Measurements from ENCODE around the gene SLAMF8.

Gene SLAMF8

DNA sequence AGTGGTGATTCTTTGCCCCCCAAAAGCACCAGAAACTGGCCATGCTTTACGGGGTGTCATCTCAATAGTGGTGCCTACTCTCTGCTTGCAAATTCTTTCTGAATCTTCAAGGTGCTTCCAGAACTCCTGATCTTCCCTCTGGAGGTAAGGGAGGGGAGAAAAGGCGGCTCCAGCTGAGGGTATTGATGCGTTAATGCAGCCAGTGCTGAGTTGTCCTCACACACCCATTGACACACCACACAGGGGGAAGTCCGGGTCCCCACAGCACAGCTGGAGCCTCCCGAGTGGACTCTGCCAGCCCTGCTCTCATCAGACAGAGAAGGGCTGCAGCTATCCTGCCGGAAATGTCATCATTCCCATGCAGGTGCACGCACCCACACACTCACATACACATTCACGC, 34.5 kb downstream of the SLAMF8 start:
- DNase-seq (ENCODE audit: low spot score) = no peak
- Histone ChIP-seq H3K4me3 (no peak overlapping the region), H3K27ac (no peak overlapping the region)
- TF ChIP-seq, protein P1, sequence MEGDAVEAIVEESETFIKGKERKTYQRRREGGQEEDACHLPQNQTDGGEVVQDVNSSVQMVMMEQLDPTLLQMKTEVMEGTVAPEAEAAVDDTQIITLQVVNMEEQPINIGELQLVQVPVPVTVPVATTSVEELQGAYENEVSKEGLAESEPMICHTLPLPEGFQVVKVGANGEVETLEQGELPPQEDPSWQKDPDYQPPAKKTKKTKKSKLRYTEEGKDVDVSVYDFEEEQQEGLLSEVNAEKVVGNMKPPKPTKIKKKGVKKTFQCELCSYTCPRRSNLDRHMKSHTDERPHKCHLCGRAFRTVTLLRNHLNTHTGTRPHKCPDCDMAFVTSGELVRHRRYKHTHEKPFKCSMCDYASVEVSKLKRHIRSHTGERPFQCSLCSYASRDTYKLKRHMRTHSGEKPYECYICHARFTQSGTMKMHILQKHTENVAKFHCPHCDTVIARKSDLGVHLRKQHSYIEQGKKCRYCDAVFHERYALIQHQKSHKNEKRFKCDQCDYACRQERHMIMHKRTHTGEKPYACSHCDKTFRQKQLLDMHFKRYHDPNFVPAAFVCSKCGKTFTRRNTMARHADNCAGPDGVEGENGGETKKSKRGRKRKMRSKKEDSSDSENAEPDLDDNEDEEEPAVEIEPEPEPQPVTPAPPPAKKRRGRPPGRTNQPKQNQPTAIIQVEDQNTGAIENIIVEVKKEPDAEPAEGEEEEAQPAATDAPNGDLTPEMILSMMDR (IDR thresholded peaks at IDR 0.05) = no peak

DNA sequence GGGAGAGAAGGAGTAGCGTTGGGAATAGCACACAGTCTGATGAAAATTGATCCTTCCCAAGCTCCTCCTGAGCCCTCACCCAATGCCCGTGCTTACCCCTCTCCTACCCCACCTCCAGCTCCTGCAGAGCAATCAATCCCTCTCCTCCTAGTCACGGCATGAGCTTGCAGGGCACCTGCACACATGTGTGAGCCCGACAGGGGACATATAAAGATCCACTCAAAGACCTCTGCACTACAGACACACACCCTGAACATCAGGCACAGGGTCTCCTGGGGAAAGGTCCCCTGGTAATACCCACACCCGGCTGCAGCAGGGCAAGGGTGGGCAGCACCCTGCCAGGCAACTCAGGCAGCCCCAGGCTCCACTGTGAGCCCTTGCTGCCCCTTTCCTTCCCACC, 35.4 kb downstream of the SLAMF8 start:
- Histone ChIP-seq H3K4me3 (no peak overlapping the region), H3K27ac (no peak overlapping the region)
- DNase-seq (ENCODE audit: low spot score) = no peak
- TF ChIP-seq, protein P1 (IDR thresholded peaks at IDR 0.05) = no peak

DNA sequence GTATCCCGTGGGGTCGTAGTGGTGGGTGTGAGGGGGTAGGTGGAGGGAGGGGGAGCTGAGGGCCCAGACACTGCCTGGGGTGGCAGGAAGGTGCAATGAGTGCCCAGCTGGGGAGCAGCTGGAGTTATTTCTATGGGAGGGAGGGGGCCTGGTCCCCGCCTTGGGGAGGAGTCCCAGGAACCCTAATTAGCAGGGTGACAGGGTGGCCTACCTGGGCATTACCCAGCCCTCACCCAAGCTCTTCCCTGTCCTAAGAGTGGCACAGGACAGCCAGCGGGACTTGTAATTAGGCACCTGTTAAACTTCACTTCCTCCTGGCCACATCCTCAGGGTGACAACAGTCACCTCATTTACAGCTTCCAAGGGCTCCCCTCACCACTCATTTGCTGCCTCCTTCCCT, 35.9 kb downstream of the SLAMF8 start, which contains the start of gene VSIG8:
Gene VSIG8, minus strand, starts transcription at position 101 of the 400 bp plus-strand sequence. CDS start 136 bp downstream, outside the sequence.
- TF ChIP-seq, protein P1 (IDR thresholded peaks at IDR 0.05) = no peak
- no peak within 1 kb of the TSS for H3K4me3 ChIP-seq
- no peak within 1 kb of the TSS for H3K27ac ChIP-seq
- no peak for DNase-seq (ENCODE audit: low spot score)

DNA sequence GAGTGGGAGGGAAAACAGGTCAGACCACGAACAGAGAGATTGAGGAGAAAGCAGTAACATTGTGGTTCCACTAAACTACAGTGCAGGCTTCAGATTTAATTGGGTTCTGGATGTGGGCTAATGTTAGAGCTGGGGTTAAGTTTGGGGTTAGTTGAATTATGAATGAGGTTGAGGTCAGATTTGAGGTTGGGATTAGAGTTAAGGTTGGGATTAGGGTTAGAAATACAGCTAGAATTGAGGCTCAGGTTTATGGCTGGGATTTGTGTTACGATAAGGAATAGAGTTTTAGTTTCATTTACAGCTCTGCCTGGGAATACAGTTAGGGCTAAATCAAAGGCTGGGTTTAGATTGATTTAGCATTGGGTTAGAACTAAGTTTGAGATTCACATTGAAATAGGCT, 37.6 kb downstream of the SLAMF8 start:
- Histone ChIP-seq H3K27ac (no peak overlapping the region), H3K4me3 (no peak overlapping the region)
- no peak for DNase-seq (ENCODE audit: low spot score)
- TF ChIP-seq, protein P1 (IDR thresholded peaks at IDR 0.05) = no peak

DNA sequence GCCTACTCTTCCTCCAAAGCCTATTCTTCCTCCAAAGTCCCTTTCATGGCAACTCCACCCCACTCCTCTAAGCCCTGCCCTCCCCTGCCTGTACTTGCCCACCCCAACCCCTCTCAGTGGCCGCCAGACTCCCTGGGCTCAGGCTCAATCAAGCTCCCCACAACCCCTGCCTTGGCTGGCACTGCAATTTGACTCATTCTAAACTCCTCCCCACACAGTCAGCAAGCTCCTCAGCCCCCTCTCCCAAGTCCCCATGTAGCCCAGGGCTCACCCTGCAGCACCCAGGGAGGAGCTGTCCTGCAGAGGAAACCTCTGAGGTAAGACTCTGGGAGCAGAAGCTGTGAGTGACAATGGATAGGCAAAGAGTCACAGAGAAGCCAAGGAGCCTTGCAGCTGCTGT, 39.4 kb downstream of the SLAMF8 start:
- Histone ChIP-seq H3K4me3 (no peak overlapping the region), H3K27ac (no peak overlapping the region)
- no peak for DNase-seq (ENCODE audit: low spot score)
- TF ChIP-seq, protein P1 (IDR thresholded peaks at IDR 0.05) = no peak

DNA sequence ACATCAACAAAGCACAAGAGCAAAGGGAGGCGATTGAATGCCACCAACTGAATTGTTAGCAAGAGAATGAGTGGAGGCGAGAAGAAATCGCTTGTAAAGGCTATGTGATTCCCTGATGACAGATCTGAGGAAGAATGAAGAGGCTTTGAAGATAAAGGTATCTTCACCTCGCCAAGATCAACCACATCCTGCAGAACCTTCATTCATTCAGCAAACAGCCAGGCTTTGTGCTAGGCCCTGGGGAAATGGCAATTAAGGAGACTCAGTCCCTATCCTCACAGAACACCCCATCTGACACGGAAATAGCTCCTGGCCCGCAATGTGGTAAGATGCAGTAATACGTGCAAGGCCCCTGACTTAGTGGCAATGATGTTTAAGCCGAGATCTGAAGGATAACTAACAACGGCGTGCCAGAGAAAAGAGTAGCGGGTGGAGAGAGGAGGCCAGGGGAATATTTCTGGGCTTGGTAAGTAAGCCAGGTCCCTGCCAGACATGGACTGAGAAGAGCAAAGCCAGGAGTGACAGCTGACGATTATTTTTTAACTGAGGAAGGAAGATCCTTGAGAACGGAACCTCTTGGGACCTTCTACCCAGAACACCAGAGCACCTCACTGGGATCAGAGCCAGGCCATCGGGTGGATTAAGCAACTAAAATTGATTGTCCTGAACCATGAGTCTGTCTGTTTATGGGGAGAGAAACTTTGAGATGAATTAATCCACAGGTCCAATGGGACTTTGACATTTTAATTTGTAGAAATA, 40.4 kb downstream of the SLAMF8 start:
- TF ChIP-seq, protein P1 (IDR thresholded peaks at IDR 0.05) = no peak
- no peak overlapping the region for H3K27ac ChIP-seq
- no peak overlapping the region for H3K4me3 ChIP-seq
- no peak for DNase-seq (ENCODE audit: low spot score)

DNA sequence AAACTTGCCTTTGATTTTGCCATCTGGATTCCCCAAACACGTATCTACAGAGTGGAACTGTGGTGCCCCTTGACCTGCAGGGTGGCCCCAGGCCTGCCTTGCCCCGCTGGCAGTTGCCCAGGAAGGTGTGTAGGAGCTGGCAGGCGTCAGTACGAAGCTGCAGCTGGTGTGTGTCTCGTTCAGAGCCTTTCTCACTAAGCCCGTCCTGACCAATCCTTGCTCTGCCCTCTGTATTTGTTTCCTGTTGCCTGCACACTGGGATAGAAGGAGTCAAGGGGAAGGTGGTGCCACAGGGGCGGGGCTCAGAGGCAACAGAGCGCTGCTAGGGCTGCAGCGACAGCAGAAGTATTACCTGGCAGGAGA, 41.0 kb downstream of the SLAMF8 start:
- H3K4me3 ChIP-seq = no peak overlapping the region
- TF ChIP-seq, protein P1 (IDR thresholded peaks at IDR 0.05) = no peak
- H3K27ac ChIP-seq = no peak overlapping the region
- no peak for DNase-seq (ENCODE audit: low spot score)
